GOT3 (cell line): Measurements from ENCODE around the gene DIP2B.

Experiments used
- DNase-seq: peaks from one replicate; lab custom pipeline; 2025; ENCODE audit warnings: mixed read lengths; lab: John Stamatoyannopoulos, UW

The DIP2B gene

GRCh38 chr12:50612882-50613281 is 108.1 kb downstream of the DIP2B start:
- no peak for DNase-seq

- no peak for DNase-seq
Measured at GRCh38 chr12:50613463-50613862, 108.7 kb downstream of the DIP2B start.

GRCh38 chr12:50614167-50614759 is 109.5 kb downstream of the DIP2B start:
- no peak for DNase-seq

- no peak for DNase-seq
Measured at GRCh38 chr12:50615145-50615906, 110.5 kb downstream of the DIP2B start.

GRCh38 chr12:50615907-50616296 is 111.1 kb downstream of the DIP2B start:
- DNase-seq = no peak

- DNase-seq = no peak
Measured at GRCh38 chr12:50617657-50618056, 112.9 kb downstream of the DIP2B start.

GRCh38 chr12:50618864-50619609 is 114.3 kb downstream of the DIP2B start:
- no peak for DNase-seq

- DNase-seq = no peak
Measured at GRCh38 chr12:50619610-50619958, 114.8 kb downstream of the DIP2B start.

GRCh38 chr12:50620109-50620977 is 115.6 kb downstream of the DIP2B start:
- peak; percentile 24 for DNase-seq

GRCh38 chr12:50620978-50621360 is 116.2 kb downstream of the DIP2B start:
- DNase-seq = no peak

- DNase-seq = no peak
Measured at GRCh38 chr12:50621399-50622300, 116.9 kb downstream of the DIP2B start.

- DNase-seq = no peak
Measured at GRCh38 chr12:50625029-50625925, 120.5 kb downstream of the DIP2B start.

- no peak for DNase-seq
Measured at GRCh38 chr12:50626026-50626425, 121.2 kb downstream of the DIP2B start.

GRCh38 chr12:50627491-50627890 is 122.7 kb downstream of the DIP2B start:
- no peak for DNase-seq

GRCh38 chr12:50628394-50628793 is 123.6 kb downstream of the DIP2B start:
- DNase-seq = no peak

GRCh38 chr12:50633955-50634354 is 129.2 kb downstream of the DIP2B start:
- no peak for DNase-seq

- no peak for DNase-seq
Measured at GRCh38 chr12:50634379-50634778, 129.6 kb downstream of the DIP2B start.

- DNase-seq = no peak
Measured at GRCh38 chr12:50635364-50635763, 130.6 kb downstream of the DIP2B start.

GRCh38 chr12:50635857-50636256 is 131.1 kb downstream of the DIP2B start:
- DNase-seq = no peak

- no peak for DNase-seq
Measured at GRCh38 chr12:50636505-50636904, 131.7 kb downstream of the DIP2B start.
